AG04450 (cell line): Measurements from ENCODE around the gene CALR. TPM values are rescaled to one million over a fixed set of nuclear protein-coding genes. Genes with fewer than 3 reads are reported as not detected.
"Not testable (repeated sequence)": the region's sequence is repeated elsewhere in the genome, so short reads cannot be mapped to it uniquely, and the experiment has no call there.

ENCODE experiments used
- CTCF ChIA-PET: fragments of 300-600, 350-600 bp; formaldehyde crosslinking; extraction: SDS; loops from one replicate; lab custom pipeline; 2022; ENCODE audit warnings: antibody characterized with exemption, inconsistent platforms; lab: Charles Lee
- POLR2A ChIA-PET: fragments of 350-600 bp; formaldehyde crosslinking; extraction: SDS; loops from one replicate; lab custom pipeline; 2021; ENCODE audit warnings: antibody characterized with exemption, inconsistent platforms; lab: Yijun Ruan, JAX
- DNase-seq: peaks from one replicate; pipeline ENCODE4 v3.0.0-alpha.2; 2011; ENCODE audit warnings: low read depth, low spot score
- H3K27ac ChIP-seq: one replicate; pipeline ENCODE4 v1.5.1; 2012; ENCODE audit warnings: low read depth, low read length, control low read depth
- H3K27me3 ChIP-seq: one replicate; pipeline ENCODE4 v1.6.0; 2012; ENCODE audit warnings: low read length; ENCODE audit not compliant: control insufficient read depth, insufficient read depth
- H3K4me3 ChIP-seq: 2 replicates; pipeline ENCODE4 v1.5.1; 2011; ENCODE audit warnings: mild to moderate bottlenecking, low read depth, low read length, control low read depth
- H3K9me3 ChIP-seq: 2 replicates; pipeline ENCODE4 v1.5.1; 2012; ENCODE audit warnings: low read length; ENCODE audit not compliant: control insufficient read depth, insufficient read depth
- CTCF ChIP-seq: IDR thresholded peaks from 2 replicates; pipeline ENCODE4 v1.5.1; 2011; ENCODE audit warnings: low read depth, low read length, control low read depth, inconsistent platforms
- polyA plus RNA-seq: library from polyadenylated mRNA; depleted of rRNA; stranded (reverse); fragments of >200 nt; gene quantifications from 2 replicates; pipeline ENCODE4 v1.2.3, GENCODE V29; 2011

The CALR gene
- polyA plus RNA-seq, 1 experiment, result 1,650 TPM

- TF ChIP-seq CTCF, result no peak
- peaks cover under 1% of the 10 kb centered on the region; the same call in 1 of the 2 replicates for H3K9me3 ChIP-seq
- H3K27me3 ChIP-seq, result no peaks in the 10 kb centered on the region
- no peak overlapping the region for H3K4me3 ChIP-seq
- CTCF ChIA-PET, result interaction anchor here (0.8 to 1.6 kb wide), 4 partner anchors 52 to 156 kb away, joined by 3 to 4 read pairs (median 3); no protein-coding TSS in a partner anchor
- POLR2A ChIA-PET, result interaction anchor here (0.6 to 1.2 kb wide), 2 partner anchors 21 to 25 kb away, joined by 3 read pairs; partner anchors contain the start of gene FARSA
- H3K27ac ChIP-seq, result no peak overlapping the region
- DNase-seq, result peak; percentile 21
These were observed 25.3 kb upstream of the CALR start for GRCh38 chr19:12913011-12913561.

GRCh38 chr19:12913851-12914690, 24.3 kb upstream of the CALR start:
- peaks cover 6% of the 10 kb centered on the region; the same call in 1 of the 2 replicates for H3K9me3 ChIP-seq
- CTCF ChIA-PET, result interaction anchor here (1.2 to 1.6 kb wide), 3 partner anchors 51 to 156 kb away, joined by 3 to 4 read pairs (median 3); no protein-coding TSS in a partner anchor
- POLR2A ChIA-PET, result interaction anchor here (0.6 kb wide), 1 partner anchor 43 kb away, joined by 4 read pairs; no protein-coding TSS in a partner anchor
- no peak overlapping the region for H3K4me3 ChIP-seq
- no peaks in the 10 kb centered on the region for H3K27me3 ChIP-seq
- H3K27ac ChIP-seq, result no peak overlapping the region
- no peak for DNase-seq
- TF ChIP-seq CTCF, result no peak

- not testable (repeated sequence) for H3K27ac ChIP-seq, H3K9me3 ChIP-seq, H3K27me3 ChIP-seq, H3K4me3 ChIP-seq, DNase-seq
- CTCF ChIA-PET, result interaction anchor here (1.4 kb wide), 1 partner anchor 68 kb away, joined by 3 read pairs; no protein-coding TSS in a partner anchor
- POLR2A ChIA-PET, result interaction anchor here (0.6 kb wide), 1 partner anchor 25 kb away, joined by 3 read pairs; no protein-coding TSS in a partner anchor
These were observed 22.5 kb upstream of the CALR start for GRCh38 chr19:12915860-12916259.

GRCh38 chr19:12918253-12918652, 20.2 kb upstream of the CALR start:
- no peak overlapping the region for H3K27ac ChIP-seq
- H3K4me3 ChIP-seq, result no peak overlapping the region
- TF ChIP-seq CTCF, result no peak
- H3K9me3 ChIP-seq, result peaks cover 6% of the 10 kb centered on the region; the same call in 1 of the 2 replicates
- ChIA-PET CTCF (no interaction called here), POLR2A (interaction anchor here (0.7 kb wide), 1 partner anchor 26 kb away, joined by 8 read pairs; no protein-coding TSS in a partner anchor)
- no peak for DNase-seq
- no peaks in the 10 kb centered on the region for H3K27me3 ChIP-seq

GRCh38 chr19:12921047-12921446, 17.4 kb upstream of the CALR start:
- no peak overlapping the region for H3K27ac ChIP-seq
- ChIA-PET CTCF (interaction anchor here (0.6 to 1.0 kb wide), 3 partner anchors 11 to 156 kb away, joined by 3 to 7 read pairs (median 4); no protein-coding TSS in a partner anchor), POLR2A (interaction anchor here (0.6 to 1.9 kb wide), 3 partner anchors 12 to 1126 kb away, joined by 5 to 13 read pairs (median 9); partner anchors contain the start of gene FARSA)
- H3K9me3 ChIP-seq, result peaks cover 6% of the 10 kb centered on the region; the same call in 1 of the 2 replicates
- no peaks in the 10 kb centered on the region for H3K27me3 ChIP-seq
- no peak for DNase-seq
- H3K4me3 ChIP-seq, result no peak overlapping the region
- TF ChIP-seq CTCF, result no peak
